Measurements from ENCODE around the gene ARHGAP28.
A peak's percentile ranks its signal among the peaks of the same experiment; 100 is the strongest.

The ARHGAP28 gene

DNA sequence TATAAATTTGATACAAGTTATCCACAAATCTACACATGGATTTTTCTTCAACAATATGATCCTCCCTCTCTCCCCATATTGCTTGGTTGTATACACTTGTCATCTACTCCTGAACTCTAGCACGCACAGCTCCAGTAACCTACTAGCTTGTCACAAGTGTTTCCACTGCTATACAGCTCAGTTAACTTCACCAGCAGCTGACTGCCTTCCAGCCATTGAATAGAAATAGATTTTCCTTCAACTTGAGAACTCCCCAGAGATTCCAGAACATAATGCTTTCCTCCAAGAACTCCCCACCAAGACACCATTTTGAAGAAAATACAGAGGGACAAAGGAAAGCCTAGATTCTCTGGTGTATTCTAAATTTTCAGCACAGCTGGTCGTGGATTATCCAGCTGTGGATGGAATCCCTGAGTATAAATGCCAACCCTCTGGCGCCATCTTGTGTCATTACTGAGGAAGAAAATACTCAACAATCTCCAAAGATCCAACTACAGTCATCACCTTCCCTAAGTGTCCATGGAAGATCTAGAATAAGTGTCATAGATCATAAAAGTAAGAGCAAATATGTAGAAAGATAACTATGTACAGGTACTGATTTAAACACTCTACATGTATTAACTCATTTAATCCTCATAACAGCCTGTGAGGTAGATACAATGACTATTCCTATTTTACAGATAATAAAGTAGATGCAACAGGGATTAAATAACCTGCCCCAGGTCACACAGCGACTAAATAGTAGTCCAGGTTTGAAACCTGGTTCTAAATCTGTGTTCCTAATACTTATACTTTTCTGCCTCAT lies 156.7 kb downstream of the ARHGAP28 start:
- no peak overlapping the region for H3K27ac ChIP-seq (replicated peaks)
- H3K27me3 ChIP-seq (ENCODE audit: insufficient read depth, poor library complexity, severe bottlenecking), result peaks cover 3% of the 10 kb centered on the region
- TF ChIP-seq POLR2AphosphoS5 (IDR thresholded peaks at IDR 0.05; ENCODE audit: low read depth), result no peak
- no peak for TF ChIP-seq GABPA (IDR thresholded peaks at IDR 0.05; ENCODE audit: low read depth)
- peak; percentile 42 for TF ChIP-seq CTCF (IDR thresholded peaks at IDR 0.05; ENCODE audit: insufficient read depth, low read length)
- no peak overlapping the region for H3K4me3 ChIP-seq (replicated peaks; ENCODE audit: insufficient read depth, low read length)
- peak; percentile 7 to 41 for DNase-seq (ENCODE audit: low read depth in 1 of 2, low spot score in 1 of 2)

- TF ChIP-seq GABPA (IDR thresholded peaks at IDR 0.05; ENCODE audit: low read depth) (no peak), POLR2AphosphoS5 (IDR thresholded peaks at IDR 0.05; ENCODE audit: low read depth) (no peak), REST (IDR thresholded peaks at IDR 0.05; ENCODE audit: insufficient replicate concordance, low read depth) (no peak), CTCF (IDR thresholded peaks at IDR 0.05; ENCODE audit: insufficient read depth, low read length) (no peak), SPI1 (IDR thresholded peaks at IDR 0.05; ENCODE audit: borderline replicate concordance, low read depth) (no peak)
- peaks cover 3% of the 10 kb centered on the region for H3K27me3 ChIP-seq (ENCODE audit: insufficient read depth, poor library complexity, severe bottlenecking)
- DNase-seq (ENCODE audit: low read depth in 1 of 2, low spot score in 1 of 2), result no peak
- no peak overlapping the region for H3K27ac ChIP-seq (replicated peaks)
- H3K4me3 ChIP-seq (replicated peaks; ENCODE audit: insufficient read depth, low read length), result no peak overlapping the region
Observed at GRCh38 chr18:6886797-6887330, 157.3 kb downstream of the ARHGAP28 start.

GRCh38 chr18:6891788-6892187 lies 162.3 kb downstream of the ARHGAP28 start:
- H3K27ac ChIP-seq (replicated peaks), result no peak overlapping the region
- H3K27me3 ChIP-seq (ENCODE audit: insufficient read depth, poor library complexity, severe bottlenecking), result no peaks in the 10 kb centered on the region
- H3K4me3 ChIP-seq (replicated peaks; ENCODE audit: insufficient read depth, low read length), result no peak overlapping the region
- DNase-seq (ENCODE audit: low read depth in 1 of 2, low spot score in 1 of 2), result no peak
- TF ChIP-seq CTCF (IDR thresholded peaks at IDR 0.05; ENCODE audit: insufficient read depth, low read length), result no peak
- no peak for TF ChIP-seq REST (IDR thresholded peaks at IDR 0.05; ENCODE audit: insufficient replicate concordance, low read depth)
- no peak for TF ChIP-seq SPI1 (IDR thresholded peaks at IDR 0.05; ENCODE audit: borderline replicate concordance, low read depth)
- no peak for TF ChIP-seq GABPA (IDR thresholded peaks at IDR 0.05; ENCODE audit: low read depth)
- TF ChIP-seq POLR2AphosphoS5 (IDR thresholded peaks at IDR 0.05; ENCODE audit: low read depth), result no peak
